Activated CD4-positive, alpha-beta T cell treated with anti-CD3 and anti-CD28 coated beads, Interleukin-2, amount 50 U/mL, for 16 hours (primary cell): ENCODE data around the gene PRELID1.

Experiments used
- DNase-seq: peaks from one replicate; pipeline ENCODE4 v3.0.0-alpha.2; 2020

Gene PRELID1

GRCh38 chr5:177314376-177315342, 11.1 kb downstream of the PRELID1 start:
- DNase-seq: no peak

- DNase-seq: no peak
Measured at GRCh38 chr5:177315411-177315810, 11.8 kb downstream of the PRELID1 start.

GRCh38 chr5:177316005-177316404, 12.4 kb downstream of the PRELID1 start:
- DNase-seq: no peak

GRCh38 chr5:177317959-177318377, 14.4 kb downstream of the PRELID1 start:
- DNase-seq: peak; percentile 81

GRCh38 chr5:177319913-177320588, 16.5 kb downstream of the PRELID1 start:
- no peak for DNase-seq

- DNase-seq: no peak
Measured at GRCh38 chr5:177320879-177321278, 17.3 kb downstream of the PRELID1 start.

GRCh38 chr5:177325868-177326381, 22.3 kb downstream of the PRELID1 start:
- no peak for DNase-seq

- DNase-seq: no peak
Measured at GRCh38 chr5:177327539-177328522, 24.2 kb downstream of the PRELID1 start.

GRCh38 chr5:177328545-177329231, 25.1 kb downstream of the PRELID1 start:
- no peak for DNase-seq

GRCh38 chr5:177329883-177330282, 26.3 kb downstream of the PRELID1 start:
- DNase-seq: no peak

- no peak for DNase-seq
Measured at GRCh38 chr5:177330991-177331842, 27.6 kb downstream of the PRELID1 start.

- no peak for DNase-seq
Measured at GRCh38 chr5:177332031-177332895, 28.7 kb downstream of the PRELID1 start.

GRCh38 chr5:177332896-177333260, 29.3 kb downstream of the PRELID1 start:
- no peak for DNase-seq

- DNase-seq: no peak
Measured at GRCh38 chr5:177333420-177334154, 30.0 kb downstream of the PRELID1 start.

- no peak for DNase-seq
Measured at GRCh38 chr5:177334155-177334551, 30.6 kb downstream of the PRELID1 start.

GRCh38 chr5:177334781-177335700, 31.4 kb downstream of the PRELID1 start:
- DNase-seq: no peak

- no peak for DNase-seq
Measured at GRCh38 chr5:177335701-177336065, 32.1 kb downstream of the PRELID1 start.

GRCh38 chr5:177336112-177336511, 32.5 kb downstream of the PRELID1 start:
- DNase-seq: peak; percentile 48
